NCI-H526 treated with DMSO at 0.1 percent for 48 hours (cell line): ENCODE results near the gene COL18A1.

Experiments used
- DNase-seq: peaks from one replicate; lab custom pipeline; 2025; lab: John Stamatoyannopoulos, UW

Gene COL18A1

DNA sequence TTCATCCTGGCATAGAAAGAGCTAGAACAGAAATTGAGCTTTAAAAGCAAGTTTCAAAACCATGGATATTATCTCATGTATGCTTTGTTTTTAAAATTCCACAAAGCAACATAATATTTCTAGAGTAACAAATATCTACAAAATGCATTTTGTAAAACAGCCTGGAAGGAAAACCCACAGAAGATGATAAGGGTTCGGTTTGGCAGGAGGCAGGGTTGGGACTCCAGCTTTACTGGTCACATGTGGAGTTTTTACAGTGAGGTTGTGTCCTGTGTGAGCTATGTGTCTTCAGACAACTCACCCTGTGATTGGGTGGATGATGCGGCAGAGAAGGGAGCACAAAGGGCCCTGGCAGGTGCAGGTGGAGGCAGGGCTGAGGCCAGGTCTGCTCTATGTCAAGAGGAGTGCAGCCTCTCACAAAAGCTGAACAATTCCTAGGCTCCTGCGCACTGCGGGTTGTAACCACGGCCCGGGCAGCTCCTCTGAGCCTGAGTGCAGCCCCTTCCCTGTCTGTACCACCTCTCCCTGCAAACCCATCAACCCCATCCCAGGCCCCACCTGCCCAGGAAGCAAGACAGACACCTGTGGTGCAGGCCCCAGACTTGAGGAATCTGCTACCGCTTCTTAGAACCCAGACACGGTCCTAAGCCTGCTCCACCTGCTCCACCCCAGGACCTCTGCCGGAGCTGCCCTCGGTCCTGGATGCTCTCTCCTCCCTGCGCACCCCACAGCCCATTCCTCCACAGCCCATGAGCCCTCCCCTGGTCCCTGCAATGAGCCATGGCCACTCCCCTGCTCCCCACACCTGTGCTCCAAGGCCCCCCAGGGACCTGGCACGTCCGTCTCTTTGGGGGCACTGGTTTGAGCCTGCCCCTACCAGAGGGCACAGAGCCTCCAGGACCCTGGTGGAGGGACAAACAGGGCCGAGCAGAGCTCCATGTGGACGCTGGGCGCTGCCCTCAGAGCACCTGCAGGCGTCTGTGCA lies 2.8 kb upstream of the COL18A1 start:
- no peak for DNase-seq

DNA sequence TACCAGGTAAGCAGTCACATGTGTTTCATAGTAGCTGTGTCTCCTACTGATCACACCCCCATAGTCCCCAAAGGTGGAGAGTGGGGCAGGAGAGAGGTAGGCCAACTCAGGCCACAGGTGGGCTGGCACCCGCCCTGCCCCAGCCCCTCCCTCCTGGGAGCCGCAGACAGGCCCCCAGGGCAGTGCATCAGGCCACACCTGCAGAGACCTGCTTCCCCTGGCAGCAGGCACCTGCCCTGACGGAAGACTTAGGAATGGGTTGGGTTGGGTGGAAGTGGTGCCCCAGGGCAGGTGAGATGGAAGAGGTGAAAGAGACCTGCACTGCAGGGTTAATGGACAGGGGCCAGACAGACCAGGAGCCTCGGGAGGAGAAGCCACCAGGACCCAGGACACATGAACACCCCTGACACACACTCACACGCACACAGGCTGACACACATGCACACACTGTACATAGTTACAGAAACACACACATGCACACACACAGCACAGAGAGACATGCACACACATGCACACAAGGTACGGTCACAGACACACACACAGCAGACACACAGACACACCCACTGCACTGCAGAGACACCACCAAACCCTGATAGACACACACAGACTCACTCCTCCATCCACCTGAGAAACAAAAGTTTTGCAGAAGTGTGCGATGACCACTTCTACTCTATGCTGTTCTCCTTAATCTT lies 1.7 kb upstream of the COL18A1 start:
- no peak for DNase-seq

DNA sequence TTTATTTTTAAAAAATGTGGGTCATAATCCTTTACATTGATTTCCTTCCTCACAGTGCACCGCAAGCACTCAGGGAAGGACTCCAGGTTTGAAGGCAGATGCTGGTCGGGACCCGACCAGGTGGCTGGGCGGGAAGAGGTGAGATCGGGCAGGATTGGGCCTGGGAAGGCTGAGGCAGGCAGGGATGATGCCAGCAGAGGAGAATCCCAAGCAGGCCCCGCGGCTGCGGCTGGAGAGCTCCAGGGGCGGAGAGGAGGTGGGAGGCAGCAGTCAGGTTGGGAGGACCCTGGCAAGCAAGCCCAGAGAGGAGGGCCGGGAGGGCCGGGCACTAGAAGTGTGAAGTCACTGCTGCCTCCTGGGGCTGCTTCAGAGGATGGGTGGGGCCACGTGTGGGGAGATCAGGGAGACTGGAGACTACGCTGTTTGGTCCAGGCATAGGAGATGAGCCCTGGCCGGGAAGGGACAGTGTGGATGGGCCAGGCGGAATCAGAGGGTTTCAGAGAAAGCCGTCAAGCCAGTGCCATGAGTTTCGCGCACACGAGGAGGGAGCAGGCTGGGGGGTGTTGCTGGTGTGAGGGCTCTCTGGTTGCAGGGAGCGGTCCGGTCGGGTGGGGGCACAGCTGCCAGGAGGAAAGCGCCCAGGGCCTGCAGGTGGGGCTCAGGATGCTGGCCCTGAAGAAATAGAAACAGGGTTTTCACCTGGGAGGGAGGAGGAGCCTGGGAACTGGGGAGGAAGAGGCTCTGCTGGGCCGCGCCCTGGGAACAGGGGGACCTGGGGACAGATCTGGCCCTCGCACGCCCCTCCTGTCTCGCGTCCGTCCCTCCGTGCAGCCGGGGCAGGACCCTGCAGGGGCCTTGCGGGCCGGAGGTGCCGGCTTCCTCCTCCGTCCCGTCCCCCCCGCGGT lies 888 bp upstream of the COL18A1 start:
- DNase-seq = no peak

DNA sequence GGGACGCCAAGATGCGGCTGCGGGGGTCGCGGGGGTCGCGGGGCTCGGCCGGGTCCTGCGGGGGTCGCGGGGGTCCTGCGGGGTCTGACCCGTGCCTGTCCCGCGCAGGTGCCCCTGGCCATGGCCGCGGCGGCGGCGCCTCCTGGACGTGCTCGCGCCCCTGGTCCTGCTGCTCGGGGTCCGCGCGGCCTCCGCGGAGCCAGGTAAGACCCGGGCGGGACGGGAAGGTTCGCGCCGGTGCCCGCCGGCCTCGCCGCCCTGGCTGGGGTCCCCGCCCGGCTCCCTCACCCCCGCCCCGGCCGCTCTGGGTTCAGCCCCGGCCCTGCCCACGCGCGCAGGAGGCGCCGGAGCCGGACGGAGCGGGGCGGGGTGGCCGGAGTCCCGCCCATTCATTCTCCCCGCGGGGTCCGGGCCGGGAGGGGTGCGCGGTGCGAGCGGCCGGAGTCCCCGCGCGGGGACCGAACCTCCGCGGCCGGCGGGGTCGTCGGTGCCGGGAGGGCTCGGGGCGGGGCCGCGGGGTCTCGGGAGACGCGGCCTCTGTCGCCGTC lies 380 bp downstream of the COL18A1 start:
- DNase-seq = no peak

DNA sequence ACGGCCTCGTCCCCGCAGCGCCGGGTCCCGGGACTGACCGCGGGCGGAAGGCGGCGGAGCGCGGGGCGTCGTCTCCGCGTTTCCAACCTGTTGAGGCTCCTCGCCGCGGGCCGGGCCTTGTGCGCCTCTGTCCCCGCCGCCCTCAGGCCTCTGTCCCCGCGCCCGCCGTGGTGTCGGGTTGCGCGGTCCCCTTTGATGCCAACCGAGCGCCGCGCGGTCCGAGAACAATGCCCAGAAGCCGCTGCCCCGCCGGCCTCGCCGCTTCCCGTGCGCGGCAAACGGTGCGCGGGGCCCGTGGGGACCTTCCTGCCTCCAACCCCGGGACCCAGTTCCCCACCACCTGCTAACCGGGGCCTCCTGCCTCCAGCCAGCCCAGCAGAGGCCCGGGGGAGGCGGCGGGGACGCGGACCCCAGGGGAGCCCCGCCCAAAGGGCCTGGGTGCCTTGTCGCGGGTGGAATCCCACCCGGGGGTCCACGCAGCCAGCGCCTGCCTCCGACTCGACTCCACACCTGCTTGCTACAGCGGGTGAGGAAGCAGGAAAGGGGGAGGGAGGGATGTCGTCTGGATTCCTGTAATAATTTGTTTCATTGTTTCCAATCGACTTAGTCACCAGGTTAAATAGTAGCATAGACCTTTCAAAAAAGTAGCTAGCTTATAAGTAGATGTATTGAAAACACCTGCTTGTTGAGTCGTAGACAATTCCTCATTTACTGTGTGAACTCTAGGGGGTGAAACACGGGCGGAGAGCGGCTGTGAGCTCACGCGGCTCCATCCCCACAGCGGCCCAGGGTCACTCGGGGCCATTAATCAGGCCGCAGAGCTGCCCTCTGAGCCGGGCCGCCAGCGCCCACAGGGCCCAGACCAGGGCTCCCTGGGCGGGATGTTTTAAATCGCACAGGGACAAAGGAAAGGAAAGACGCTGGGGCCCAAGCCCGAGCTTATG lies 1.1 kb downstream of the COL18A1 start:
- DNase-seq = no peak

DNA sequence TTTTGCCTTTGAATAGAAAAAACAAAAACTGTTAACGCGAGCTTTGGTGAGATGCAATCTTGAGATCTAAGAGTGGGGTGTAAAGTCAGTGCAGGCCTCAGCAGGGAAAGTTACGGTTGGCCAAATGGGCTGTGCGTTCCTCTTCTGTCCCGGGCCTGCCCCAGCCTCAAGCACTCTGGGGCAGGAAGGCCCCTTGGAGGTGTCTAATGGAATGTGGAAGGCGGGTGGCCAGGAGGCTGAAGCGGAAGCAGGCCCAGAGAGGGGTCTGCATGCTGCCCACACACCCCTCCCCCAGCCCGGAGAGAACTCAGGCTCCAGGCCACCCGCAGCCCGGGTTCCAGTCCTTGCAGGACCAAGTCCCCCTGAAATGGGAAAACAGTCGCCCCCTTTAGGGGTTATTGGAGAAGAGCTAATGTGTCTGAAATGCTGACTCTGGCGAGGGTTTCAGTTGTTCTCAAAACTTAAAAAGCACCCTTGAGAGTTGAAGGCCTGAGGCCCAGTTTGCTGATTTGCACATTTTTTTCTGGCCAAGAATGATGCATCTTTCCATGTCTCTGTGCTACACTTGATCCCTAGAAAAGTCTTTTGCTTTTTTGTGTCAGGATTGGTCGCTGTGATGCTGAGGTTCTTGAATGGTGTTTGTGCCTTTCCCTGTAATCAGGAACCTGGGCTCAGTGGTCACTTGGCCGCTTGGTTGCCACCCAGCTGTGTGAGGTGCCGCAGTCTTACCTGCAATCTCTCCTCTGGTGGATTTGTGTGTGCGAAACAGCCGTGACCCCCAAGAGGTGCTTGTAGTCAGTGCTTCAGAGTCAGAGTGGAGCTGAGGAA lies 2.0 kb downstream of the COL18A1 start:
- DNase-seq = no peak

DNA sequence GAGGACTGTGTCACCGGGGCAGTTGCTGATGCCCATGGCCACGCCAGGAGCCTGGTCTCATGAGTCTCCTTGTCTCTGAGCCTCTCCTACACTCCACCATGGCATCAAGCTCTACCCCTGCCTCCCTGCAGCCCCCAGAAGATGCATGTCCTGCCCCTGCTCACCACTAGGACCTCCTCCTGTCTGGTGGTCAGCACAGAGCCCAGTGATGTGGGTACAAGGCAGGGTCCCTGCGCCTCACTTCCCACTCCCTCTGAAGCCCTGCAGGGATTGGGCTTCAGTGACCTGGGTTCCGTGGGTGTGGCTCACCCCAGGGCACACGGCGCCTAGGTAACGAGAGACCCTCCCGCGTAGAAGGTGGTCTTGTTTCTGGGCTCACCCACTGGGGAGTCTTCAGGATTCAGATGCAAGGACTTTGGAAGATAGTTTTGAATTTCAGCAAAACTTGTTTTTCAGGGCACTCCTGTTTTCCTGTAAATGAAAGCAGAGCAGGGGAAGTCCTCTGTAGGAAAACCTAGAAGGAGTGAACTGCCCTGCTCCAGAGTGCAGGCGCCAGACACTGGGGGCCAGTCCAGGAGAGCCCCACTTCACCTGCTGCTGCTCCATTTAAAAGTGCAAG lies 2.8 kb downstream of the COL18A1 start:
- no peak for DNase-seq

DNA sequence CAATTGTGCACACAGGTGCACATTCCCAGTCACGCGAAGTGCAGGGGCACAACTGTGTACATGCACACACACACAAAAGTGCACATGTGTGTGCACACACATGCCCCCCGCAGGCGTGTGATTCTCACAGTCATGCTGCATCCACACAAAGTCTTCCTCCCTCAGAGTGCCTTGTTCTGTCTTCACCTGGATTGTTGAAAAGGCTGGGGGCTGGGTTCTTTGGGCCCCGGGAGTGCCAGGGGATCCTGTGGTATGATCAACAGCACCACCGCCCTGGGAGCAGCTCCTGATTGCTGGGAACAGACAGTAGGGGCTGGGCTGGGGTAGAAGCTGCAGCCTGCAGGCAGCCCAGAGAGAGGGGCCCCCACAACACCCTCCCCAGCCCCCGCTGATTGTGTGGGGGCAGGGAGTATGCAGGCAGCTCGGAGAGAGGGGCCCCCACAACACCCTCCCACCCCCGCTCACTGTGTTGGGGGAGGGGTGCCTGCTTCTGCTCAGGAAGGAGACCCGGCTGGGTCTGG lies 3.4 kb downstream of the COL18A1 start:
- no peak for DNase-seq

DNA sequence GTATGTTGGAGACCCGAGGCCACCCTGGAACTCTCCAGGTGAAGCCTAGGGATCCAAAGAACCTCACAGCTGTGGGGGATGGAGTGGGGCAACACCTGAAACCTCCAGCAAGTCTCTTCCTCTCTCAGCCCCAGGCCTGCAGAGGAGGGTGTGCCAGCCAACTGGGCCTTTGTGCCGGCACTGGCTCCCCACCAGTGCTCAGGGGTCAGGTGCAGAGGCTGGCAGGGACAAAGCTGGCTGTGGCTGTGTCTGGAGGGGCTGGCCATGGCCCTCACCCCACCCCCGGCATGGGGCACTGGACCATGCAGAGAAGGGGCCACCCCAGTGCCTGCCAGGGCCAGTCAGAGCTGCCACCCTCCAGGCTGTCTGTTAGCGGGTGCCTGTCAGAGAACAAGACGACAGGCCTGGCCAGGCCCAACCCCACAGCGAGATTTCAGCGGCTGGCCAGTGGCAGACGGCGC lies 3.9 kb downstream of the COL18A1 start:
- DNase-seq = no peak

DNA sequence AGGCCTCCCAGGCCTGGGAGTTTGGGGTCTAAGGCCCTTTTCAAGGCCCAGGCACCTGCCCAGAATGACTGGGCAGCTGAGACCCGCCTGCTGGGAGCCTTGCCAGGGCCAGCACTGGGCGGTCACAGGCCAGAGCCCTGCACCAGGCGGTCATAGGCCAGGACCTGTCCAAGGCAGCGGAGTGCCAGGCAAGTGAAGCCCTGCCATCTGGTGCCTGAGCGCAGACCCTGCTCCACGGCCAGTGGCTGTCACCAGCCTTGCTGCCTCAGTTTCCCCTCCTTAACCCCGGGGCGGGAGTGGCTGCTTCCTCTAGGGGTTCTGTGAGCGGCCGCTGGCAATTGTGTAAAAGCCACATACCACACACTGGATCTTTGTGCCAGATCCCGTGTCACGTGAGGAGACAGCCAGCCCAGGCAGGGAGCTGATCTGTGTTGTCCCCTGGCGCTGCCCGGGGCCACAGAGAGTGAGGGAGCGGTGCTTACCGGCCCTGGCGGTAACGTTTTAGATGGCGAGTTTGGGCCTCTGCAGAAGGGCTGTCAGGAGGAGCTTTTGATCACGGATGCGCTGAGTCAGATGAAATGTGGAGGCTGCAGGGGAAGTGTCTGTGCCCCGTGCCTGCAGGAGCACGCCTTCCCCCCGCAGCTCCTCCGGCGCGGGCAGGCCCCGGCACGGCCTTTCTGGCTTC lies 4.6 kb downstream of the COL18A1 start:
- DNase-seq = no peak

DNA sequence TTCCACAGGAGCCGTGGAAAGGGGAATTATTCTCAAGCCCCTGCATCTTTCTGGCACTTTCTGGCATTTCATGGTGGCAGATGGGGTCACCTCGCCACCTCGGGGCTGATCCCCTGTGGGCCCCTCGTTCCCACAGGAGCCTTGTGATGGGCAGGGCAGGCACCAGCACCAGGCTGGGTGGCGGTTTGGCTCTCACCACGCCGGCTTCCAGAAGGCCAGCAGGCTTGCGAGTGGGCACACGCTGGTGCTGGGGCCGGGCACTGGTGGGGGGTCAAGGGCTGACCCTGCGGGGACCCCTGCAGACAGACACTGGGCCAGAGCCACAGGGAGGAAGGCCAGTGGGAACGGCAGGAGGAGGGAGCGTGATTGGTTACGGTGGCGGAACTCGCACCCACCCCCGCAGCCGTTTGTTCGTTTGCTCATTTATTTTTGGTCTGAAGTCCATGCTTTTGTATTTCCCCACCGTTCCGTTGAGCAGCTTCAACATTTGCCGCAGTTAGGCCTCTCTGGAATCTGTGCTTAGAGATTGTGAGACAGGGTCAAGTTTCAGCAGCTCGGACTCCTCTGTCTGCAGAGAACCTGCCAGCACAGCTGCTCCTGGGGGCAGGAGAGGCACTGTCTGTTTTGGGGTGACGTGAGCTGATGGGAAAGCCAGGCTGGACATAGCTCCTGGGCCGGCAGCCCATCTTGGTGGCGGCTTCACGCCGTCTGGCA lies 5.3 kb downstream of the COL18A1 start:
- DNase-seq = no peak

DNA sequence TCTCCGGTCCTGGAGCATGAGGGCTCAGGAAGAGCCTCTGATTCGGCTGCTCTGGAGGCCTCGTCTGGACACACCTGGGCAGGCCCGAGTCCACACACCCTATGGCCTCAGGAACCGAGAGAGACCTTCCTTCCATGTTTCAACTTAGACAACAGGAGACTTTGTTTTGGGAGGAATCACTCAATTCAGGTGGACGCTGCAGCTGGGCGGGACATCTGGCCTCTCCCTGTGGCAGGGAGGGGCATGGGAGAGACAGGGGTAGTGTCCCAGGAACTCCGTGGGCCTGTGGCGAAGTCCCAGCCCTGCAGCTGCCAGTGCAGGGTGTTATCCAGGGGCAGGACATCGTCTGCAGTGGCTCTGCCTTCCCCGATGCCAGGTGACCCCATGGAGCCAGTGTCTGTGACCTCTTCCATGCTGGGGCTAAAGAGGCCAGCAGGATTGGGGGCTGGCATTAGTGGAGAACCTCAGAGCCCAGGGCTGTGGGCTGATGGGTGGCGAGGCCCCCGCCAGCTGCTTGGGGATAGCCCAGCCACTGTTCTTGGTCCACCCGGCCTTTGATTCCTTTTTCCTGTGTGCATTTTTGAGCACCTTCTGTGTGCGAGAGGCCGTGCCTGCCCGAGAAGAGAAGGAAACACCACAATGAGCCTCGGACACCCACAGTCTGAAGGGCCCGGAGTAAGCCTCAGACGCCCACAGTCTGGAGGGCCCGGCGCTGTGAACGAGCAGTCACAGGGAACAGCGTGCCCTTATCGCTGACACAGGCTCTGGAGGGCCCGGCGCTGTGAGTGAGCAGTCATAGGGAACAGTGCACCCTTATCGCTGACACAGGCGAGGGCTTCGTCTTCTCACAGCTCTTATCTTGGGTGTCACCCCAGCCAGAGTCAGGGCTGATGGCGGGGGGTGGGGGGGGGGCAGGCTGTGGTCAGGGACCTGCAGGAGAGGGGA lies 6.2 kb downstream of the COL18A1 start:
- no peak for DNase-seq

DNA sequence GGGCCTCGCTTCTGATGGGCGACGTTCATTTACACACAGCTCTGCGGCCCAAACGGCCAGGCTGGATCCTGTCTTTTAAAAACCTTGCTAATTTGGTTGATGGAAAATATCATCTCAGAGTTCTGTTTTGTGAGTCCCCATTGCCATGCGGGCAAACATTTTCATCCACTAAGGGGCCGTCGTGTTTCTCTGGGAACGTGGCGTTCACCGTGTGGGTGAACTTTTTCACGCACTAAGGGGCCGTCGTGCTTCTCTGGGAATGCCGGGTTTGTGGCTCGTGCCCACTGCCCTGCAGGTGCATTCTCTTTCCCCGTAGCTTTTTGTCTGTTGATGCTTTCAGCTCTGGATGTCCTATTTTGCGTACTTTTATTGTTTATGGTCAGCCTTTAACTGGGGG lies 6.8 kb downstream of the COL18A1 start:
- no peak for DNase-seq

DNA sequence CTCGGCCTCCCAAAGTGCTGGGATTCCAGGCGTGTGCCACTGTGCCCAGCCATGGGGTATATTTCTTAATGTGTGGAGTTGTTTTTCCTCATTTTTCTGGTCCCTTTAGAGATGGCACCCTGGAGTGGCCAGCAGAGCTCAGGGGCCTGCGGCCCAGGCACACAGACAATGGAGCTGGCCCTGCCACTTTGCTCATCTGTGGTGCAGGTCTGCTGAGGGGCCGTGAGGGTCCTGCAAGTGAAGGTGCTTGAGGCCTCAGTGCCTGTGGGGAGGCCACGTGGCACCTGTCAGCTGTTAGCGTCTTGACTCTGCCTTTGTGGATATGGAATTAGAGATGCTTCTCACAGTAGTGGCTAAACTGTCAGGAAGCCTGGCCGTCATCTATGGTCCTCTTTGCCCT lies 7.5 kb downstream of the COL18A1 start:
- no peak for DNase-seq

DNA sequence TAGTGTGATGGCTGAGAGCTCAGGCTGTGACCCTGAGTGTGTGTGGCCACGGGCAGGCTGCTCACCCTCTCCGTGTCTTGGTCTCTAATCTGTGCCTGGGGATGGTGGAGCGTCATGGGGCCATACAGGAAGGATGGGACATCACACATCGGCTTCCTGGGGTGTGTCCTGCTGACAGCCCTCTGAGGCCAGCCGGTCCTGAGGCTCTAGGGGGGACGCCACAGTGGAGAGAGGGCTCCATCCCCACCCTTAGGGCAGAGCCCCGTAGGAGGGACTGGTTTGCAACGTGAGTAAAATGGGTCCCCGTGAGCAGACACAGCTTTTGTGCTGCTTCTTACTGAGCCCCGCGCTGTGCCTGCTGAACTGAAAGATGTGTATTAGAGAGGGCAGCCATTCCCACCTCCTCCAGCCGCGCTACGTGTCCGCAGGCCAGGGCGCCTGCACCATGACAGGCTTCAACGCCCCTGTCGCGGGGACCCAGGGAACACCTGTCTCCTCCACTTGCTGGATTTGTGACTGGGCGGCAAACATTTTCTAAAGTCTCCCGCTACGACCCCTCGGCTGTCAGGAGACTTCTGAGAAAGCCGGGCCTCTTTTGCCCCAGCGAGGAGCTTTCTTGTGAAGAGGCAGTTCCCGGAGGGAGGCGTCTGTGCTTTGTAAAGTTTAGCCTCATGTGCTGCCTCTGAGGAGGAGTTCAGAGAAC lies 8.1 kb downstream of the COL18A1 start:
- DNase-seq = no peak

DNA sequence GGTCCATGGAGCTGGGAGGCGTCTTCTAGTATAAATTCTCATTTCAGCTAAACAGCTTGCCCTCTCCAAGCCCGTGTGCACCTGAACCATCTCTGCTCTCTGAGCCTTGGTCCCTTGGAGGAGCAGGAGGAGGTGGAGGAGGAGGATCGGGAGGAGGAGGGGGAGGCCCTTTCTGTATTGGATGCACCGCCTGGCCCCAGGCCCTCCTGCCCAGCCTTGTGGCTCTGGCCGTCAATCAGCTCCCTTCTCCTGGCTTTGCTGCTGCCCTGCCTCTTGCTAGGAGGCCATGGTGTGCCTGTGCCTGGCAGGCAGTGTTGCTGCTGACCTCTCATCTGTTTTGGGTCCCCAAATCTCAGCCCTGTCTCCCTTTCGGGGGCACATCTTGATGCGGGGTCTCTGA lies 9.0 kb downstream of the COL18A1 start:
- no peak for DNase-seq
